ENCODE measurements around the gene BGN. TPM values are rescaled to one million over a fixed set of nuclear protein-coding genes. Genes with fewer than 3 reads are reported as not detected.

Gene BGN
- total RNA-seq, 6 experiments from 2014 or later = 57.0 to 161 (median 122) TPM

- 77% methylated on average over 9 of the region's 9 CpGs for WGBS (ENCODE audit: insufficient coverage, low coverage, low lambda C conversion rate, missing lambda C conversion rate)
- no peaks in the 10 kb centered on the region for H3K36me3 ChIP-seq
- H3K4me3 ChIP-seq = no peak overlapping the region
- ATAC-seq (no peak), DNase-seq (no peak)
- no peak overlapping the region for H3K27ac ChIP-seq
- intact Hi-C loops (cut with DNase I) = no loop called here
- H3K4me1 ChIP-seq = no peaks in the 10 kb centered on the region
- TF ChIP-seq CTCF (IDR thresholded peaks at IDR 0.05) = no peak
- TF ChIP-seq POLR2A (IDR thresholded peaks at IDR 0.05) = no peak
- no peaks in the 10 kb centered on the region for H3K27me3 ChIP-seq
- H3K9me3 ChIP-seq = no peaks in the 10 kb centered on the region
Measured at GRCh38 chrX:153500676-153501280, 6.0 kb downstream of the BGN start.

- ATAC-seq (no peak), DNase-seq (no peak)
- no peak overlapping the region for H3K4me3 ChIP-seq
- H3K9me3 ChIP-seq = no peaks in the 10 kb centered on the region
- no peak overlapping the region for H3K27ac ChIP-seq
- H3K27me3 ChIP-seq = no peaks in the 10 kb centered on the region
- intact Hi-C loops (cut with DNase I) = no loop called here
- no peaks in the 10 kb centered on the region for H3K4me1 ChIP-seq
- no peaks in the 10 kb centered on the region for H3K36me3 ChIP-seq
- TF ChIP-seq POLR2A (IDR thresholded peaks at IDR 0.05) (no peak), CTCF (IDR thresholded peaks at IDR 0.05) (no peak)
- no CpG with 5 or more reads among the region's 8 CpGs for WGBS (ENCODE audit: insufficient coverage, low coverage, low lambda C conversion rate, missing lambda C conversion rate)
Measured at GRCh38 chrX:153501530-153501929, 6.8 kb downstream of the BGN start.

- no peak for DNase-seq
- Histone ChIP-seq H3K4me3 (no peak overlapping the region), H3K27me3 (no peaks in the 10 kb centered on the region), H3K4me1 (no peaks in the 10 kb centered on the region), H3K9me3 (no peaks in the 10 kb centered on the region), H3K27ac (no peak overlapping the region), H3K36me3 (no peaks in the 10 kb centered on the region)
- no peak for ATAC-seq
- intact Hi-C loops (cut with DNase I) = no loop called here
- 31% methylated on average over 2 of the region's 10 CpGs for WGBS (ENCODE audit: insufficient coverage, low coverage, low lambda C conversion rate, missing lambda C conversion rate)
- TF ChIP-seq POLR2A (IDR thresholded peaks at IDR 0.05) (no peak), CTCF (IDR thresholded peaks at IDR 0.05) (no peak)
Measured at GRCh38 chrX:153502131-153502530, 7.4 kb downstream of the BGN start.

- intact Hi-C loops (cut with DNase I) = no loop called here
- H3K4me3 ChIP-seq = no peak overlapping the region
- ATAC-seq = no peak
- no peak for DNase-seq
- H3K27ac ChIP-seq = no peak overlapping the region
- H3K4me1 ChIP-seq = no peaks in the 10 kb centered on the region
- no peaks in the 10 kb centered on the region for H3K36me3 ChIP-seq
- WGBS (ENCODE audit: insufficient coverage, low coverage, low lambda C conversion rate, missing lambda C conversion rate) = 100% methylated on average over 1 of the region's 14 CpGs
- H3K9me3 ChIP-seq = no peaks in the 10 kb centered on the region
- TF ChIP-seq POLR2A (IDR thresholded peaks at IDR 0.05) (no peak), CTCF (IDR thresholded peaks at IDR 0.05) (no peak)
- H3K27me3 ChIP-seq = no peaks in the 10 kb centered on the region
Measured at GRCh38 chrX:153502796-153503195, 8.0 kb downstream of the BGN start.
